A673 (cell line): ENCODE data around the gene INO80C.

Source experiments
- EZH2 ChIP-seq: fragments of 200-600 bp; sonication (generic); IDR thresholded peaks from 2 replicates; pipeline ENCODE4 v1.6.1; 2017; ENCODE audit warnings: borderline replicate concordance, low read depth, mild to moderate bottlenecking, mixed read lengths, antibody characterized with exemption, low read length; ENCODE audit not compliant: poor library complexity, severe bottlenecking
- TF ChIP-seq, protein P1 (sequence below): fragments of 300-800, 200-600 bp; sonication (generic); conservative IDR thresholded peaks from 2 replicates; pipeline ENCODE4 v1.5.1; 2017; ENCODE audit warnings: low read depth, mild to moderate bottlenecking, antibody characterized with exemption, low read length, moderate library complexity, mixed read lengths

- TF ChIP-seq, protein P1, sequence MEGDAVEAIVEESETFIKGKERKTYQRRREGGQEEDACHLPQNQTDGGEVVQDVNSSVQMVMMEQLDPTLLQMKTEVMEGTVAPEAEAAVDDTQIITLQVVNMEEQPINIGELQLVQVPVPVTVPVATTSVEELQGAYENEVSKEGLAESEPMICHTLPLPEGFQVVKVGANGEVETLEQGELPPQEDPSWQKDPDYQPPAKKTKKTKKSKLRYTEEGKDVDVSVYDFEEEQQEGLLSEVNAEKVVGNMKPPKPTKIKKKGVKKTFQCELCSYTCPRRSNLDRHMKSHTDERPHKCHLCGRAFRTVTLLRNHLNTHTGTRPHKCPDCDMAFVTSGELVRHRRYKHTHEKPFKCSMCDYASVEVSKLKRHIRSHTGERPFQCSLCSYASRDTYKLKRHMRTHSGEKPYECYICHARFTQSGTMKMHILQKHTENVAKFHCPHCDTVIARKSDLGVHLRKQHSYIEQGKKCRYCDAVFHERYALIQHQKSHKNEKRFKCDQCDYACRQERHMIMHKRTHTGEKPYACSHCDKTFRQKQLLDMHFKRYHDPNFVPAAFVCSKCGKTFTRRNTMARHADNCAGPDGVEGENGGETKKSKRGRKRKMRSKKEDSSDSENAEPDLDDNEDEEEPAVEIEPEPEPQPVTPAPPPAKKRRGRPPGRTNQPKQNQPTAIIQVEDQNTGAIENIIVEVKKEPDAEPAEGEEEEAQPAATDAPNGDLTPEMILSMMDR, result no peak
- TF ChIP-seq EZH2, result no peak
These were observed 7.2 kb upstream of the INO80C start for GRCh38 chr18:35504996-35505395.
